Activated CD4-positive, alpha-beta T cell treated with anti-CD3 and anti-CD28 coated beads, Interleukin-2, amount 50 U/mL, for 4 hours (primary cell): ENCODE data around the gene FKBP1B.
"Not testable (repeated sequence)": the region's sequence is repeated elsewhere in the genome, so short reads cannot be mapped to it uniquely, and the experiment has no call there.

Source experiments
- DNase-seq, 2 experiments: peaks; one replicate each; pipeline ENCODE4 v3.0.0-alpha.2; 2020

FKBP1B gene

GRCh38 chr2:24104906-24105305, 55.4 kb downstream of the FKBP1B start:
- DNase-seq = no peak

GRCh38 chr2:24105816-24106215, 56.3 kb downstream of the FKBP1B start:
- no peak for DNase-seq

GRCh38 chr2:24106786-24107185, 57.2 kb downstream of the FKBP1B start:
- no peak for DNase-seq

GRCh38 chr2:24107336-24107735, 57.8 kb downstream of the FKBP1B start:
- no peak for DNase-seq

- DNase-seq = not testable (repeated sequence)
Observed at GRCh38 chr2:24109431-24109830, 59.9 kb downstream of the FKBP1B start.

- no peak for DNase-seq
Observed at GRCh38 chr2:24110660-24111303, 61.2 kb downstream of the FKBP1B start.

GRCh38 chr2:24111407-24111901, 61.9 kb downstream of the FKBP1B start:
- no peak for DNase-seq
